ENCODE measurements around the gene GFM1.

GRCh38 chr3:158672215-158673176 lies 28.2 kb downstream of the GFM1 start, which contains the start of gene LXN:
- TF ChIP-seq CTCF (IDR thresholded peaks at IDR 0.05) (peak; percentile 57 to 69 (median 68)), POLR2A (IDR thresholded peaks at IDR 0.05) (no peak), EP300 (IDR thresholded peaks at IDR 0.05) (no peak)

Measured in ovary (tissue), 3 donors.